Stimulated activated CD8-positive, alpha-beta memory T cell treated with anti-CD3 and anti-CD28 coated beads, Interleukin-15, amount 100 ng/mL, for 1 hour (primary cell): Measurements from ENCODE around the gene AEBP1.

Source experiments
- DNase-seq: peaks from one replicate; pipeline ENCODE4 v3.0.0-alpha.2; 2020; ENCODE audit warnings: low read depth

AEBP1 gene

GRCh38 chr7:44104860-44105771 is 971 bp downstream of the AEBP1 start:
- no peak for DNase-seq

- no peak for DNase-seq
Measured at GRCh38 chr7:44105832-44106231, 1.7 kb downstream of the AEBP1 start.

- DNase-seq, result no peak
Measured at GRCh38 chr7:44106311-44107065, 2.3 kb downstream of the AEBP1 start.

GRCh38 chr7:44107116-44107960 is 3.2 kb downstream of the AEBP1 start:
- no peak for DNase-seq

- no peak for DNase-seq
Measured at GRCh38 chr7:44107961-44108767, 4.0 kb downstream of the AEBP1 start.

- no peak for DNase-seq
Measured at GRCh38 chr7:44108768-44109750, 4.9 kb downstream of the AEBP1 start.

- DNase-seq, result no peak
Measured at GRCh38 chr7:44109991-44110390, 5.8 kb downstream of the AEBP1 start.

GRCh38 chr7:44110719-44111635 is 6.8 kb downstream of the AEBP1 start:
- no peak for DNase-seq

- DNase-seq, result no peak
Measured at GRCh38 chr7:44111761-44112160, 7.6 kb downstream of the AEBP1 start.

- no peak for DNase-seq
Measured at GRCh38 chr7:44112231-44112996, 8.3 kb downstream of the AEBP1 start.

- DNase-seq, result no peak
Measured at GRCh38 chr7:44112997-44113763, 9.0 kb downstream of the AEBP1 start.

GRCh38 chr7:44113764-44114354 is 9.7 kb downstream of the AEBP1 start:
- no peak for DNase-seq

GRCh38 chr7:44114586-44115310 is 10.6 kb downstream of the AEBP1 start:
- no peak for DNase-seq

- DNase-seq, result no peak
Measured at GRCh38 chr7:44116087-44116788, 12.1 kb downstream of the AEBP1 start.

- DNase-seq, result no peak
Measured at GRCh38 chr7:44116789-44117666, 12.9 kb downstream of the AEBP1 start.
